Measurements from ENCODE around the gene EPRS1.
"Not testable (repeated sequence)": the region's sequence is repeated elsewhere in the genome, so short reads cannot be mapped to it uniquely, and the experiment has no call there.

Gene EPRS1

GRCh38 chr1:220044678-220045355, 1.5 kb downstream of the EPRS1 start:
- TF ChIP-seq, protein P1, sequence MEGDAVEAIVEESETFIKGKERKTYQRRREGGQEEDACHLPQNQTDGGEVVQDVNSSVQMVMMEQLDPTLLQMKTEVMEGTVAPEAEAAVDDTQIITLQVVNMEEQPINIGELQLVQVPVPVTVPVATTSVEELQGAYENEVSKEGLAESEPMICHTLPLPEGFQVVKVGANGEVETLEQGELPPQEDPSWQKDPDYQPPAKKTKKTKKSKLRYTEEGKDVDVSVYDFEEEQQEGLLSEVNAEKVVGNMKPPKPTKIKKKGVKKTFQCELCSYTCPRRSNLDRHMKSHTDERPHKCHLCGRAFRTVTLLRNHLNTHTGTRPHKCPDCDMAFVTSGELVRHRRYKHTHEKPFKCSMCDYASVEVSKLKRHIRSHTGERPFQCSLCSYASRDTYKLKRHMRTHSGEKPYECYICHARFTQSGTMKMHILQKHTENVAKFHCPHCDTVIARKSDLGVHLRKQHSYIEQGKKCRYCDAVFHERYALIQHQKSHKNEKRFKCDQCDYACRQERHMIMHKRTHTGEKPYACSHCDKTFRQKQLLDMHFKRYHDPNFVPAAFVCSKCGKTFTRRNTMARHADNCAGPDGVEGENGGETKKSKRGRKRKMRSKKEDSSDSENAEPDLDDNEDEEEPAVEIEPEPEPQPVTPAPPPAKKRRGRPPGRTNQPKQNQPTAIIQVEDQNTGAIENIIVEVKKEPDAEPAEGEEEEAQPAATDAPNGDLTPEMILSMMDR (IDR thresholded peaks at IDR 0.05; ENCODE audit: low read depth, low read length): no peak
- Histone ChIP-seq H3K4me3 (ENCODE audit: low read depth, low read length) (no peak overlapping the region), H3K27ac (no peak overlapping the region), H3K27me3 (ENCODE audit: insufficient read depth, low read depth, severe bottlenecking) (no peaks in the 10 kb centered on the region), H3K9me3 (ENCODE audit: severe bottlenecking) (no peaks in the 10 kb centered on the region), H3K36me3 (peaks cover 20% of the 10 kb centered on the region)
- DNase-seq: no peak

GRCh38 chr1:220043646-220044045, 2.7 kb downstream of the EPRS1 start:
- H3K9me3 ChIP-seq (ENCODE audit: severe bottlenecking): no peaks in the 10 kb centered on the region
- H3K27ac ChIP-seq: no peak overlapping the region
- TF ChIP-seq, protein P1 (IDR thresholded peaks at IDR 0.05; ENCODE audit: low read depth, low read length): no peak
- DNase-seq: no peak
- peaks cover 31% of the 10 kb centered on the region for H3K36me3 ChIP-seq
- no peak overlapping the region for H3K4me3 ChIP-seq (ENCODE audit: low read depth, low read length)
- H3K27me3 ChIP-seq (ENCODE audit: insufficient read depth, low read depth, severe bottlenecking): no peaks in the 10 kb centered on the region

DNA sequence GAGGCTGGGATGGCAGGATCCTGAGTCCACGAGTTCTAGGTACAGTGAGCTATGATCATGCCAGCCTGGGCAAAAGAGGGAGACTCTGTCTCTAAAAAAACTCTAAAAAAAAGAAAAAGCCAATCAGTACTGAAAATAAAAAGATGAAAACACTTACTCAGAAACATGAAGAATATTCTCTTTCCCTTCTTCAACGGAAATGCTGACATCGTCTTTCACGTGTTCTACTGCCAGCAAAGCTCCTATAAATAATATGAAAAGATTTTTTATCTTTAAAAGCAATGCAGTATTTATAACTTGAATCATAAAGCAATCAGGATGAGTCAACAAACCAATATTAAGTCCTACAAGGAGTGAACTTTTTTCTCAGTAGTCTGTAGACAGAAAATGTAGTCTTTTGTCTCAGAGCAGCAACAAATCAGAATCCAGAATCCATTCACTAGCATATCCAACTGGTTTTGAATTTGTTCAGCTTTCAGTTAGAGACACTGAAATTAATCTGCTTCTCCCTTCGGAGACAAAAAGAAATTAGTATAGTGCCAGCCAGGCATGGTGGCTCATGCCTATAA, 6.2 kb downstream of the EPRS1 start:
- TF ChIP-seq, protein P1 (IDR thresholded peaks at IDR 0.05; ENCODE audit: low read depth, low read length): no peak
- no peaks in the 10 kb centered on the region for H3K9me3 ChIP-seq (ENCODE audit: severe bottlenecking)
- H3K4me3 ChIP-seq (ENCODE audit: low read depth, low read length): no peak overlapping the region
- no peak overlapping the region for H3K27ac ChIP-seq
- peaks cover 52% of the 10 kb centered on the region for H3K36me3 ChIP-seq
- no peaks in the 10 kb centered on the region for H3K27me3 ChIP-seq (ENCODE audit: insufficient read depth, low read depth, severe bottlenecking)
- DNase-seq: no peak

- TF ChIP-seq, protein P1 (IDR thresholded peaks at IDR 0.05; ENCODE audit: low read depth, low read length): no peak
- Histone ChIP-seq H3K27ac (no peak overlapping the region; the same call in 1 of the 2 replicates), H3K27me3 (ENCODE audit: insufficient read depth, low read depth, severe bottlenecking) (no peaks in the 10 kb centered on the region), H3K9me3 (ENCODE audit: severe bottlenecking) (no peaks in the 10 kb centered on the region), H3K36me3 (peaks cover 53% of the 10 kb centered on the region), H3K4me3 (ENCODE audit: low read depth, low read length) (no peak overlapping the region)
- DNase-seq: no peak
Observed at GRCh38 chr1:220038640-220039039, 7.7 kb downstream of the EPRS1 start.

GRCh38 chr1:220037810-220038209, 8.5 kb downstream of the EPRS1 start:
- DNase-seq; H3K27me3 ChIP-seq (ENCODE audit: insufficient read depth, low read depth, severe bottlenecking); H3K4me3 ChIP-seq (ENCODE audit: low read depth, low read length); H3K9me3 ChIP-seq (ENCODE audit: severe bottlenecking); H3K27ac ChIP-seq: not testable (repeated sequence)
- H3K36me3 ChIP-seq: peaks cover 55% of the 10 kb centered on the region

- Histone ChIP-seq H3K27me3 (ENCODE audit: insufficient read depth, low read depth, severe bottlenecking) (no peaks in the 10 kb centered on the region), H3K27ac (no peak overlapping the region), H3K9me3 (ENCODE audit: severe bottlenecking) (no peaks in the 10 kb centered on the region), H3K4me3 (ENCODE audit: low read depth, low read length) (no peak overlapping the region), H3K36me3 (peaks cover 69% of the 10 kb centered on the region)
- DNase-seq: no peak
- TF ChIP-seq, protein P1 (IDR thresholded peaks at IDR 0.05; ENCODE audit: low read depth, low read length): no peak
Observed at GRCh38 chr1:220032911-220033310, 13.4 kb downstream of the EPRS1 start.

Measured in WERI-Rb-1 (cell line).